HCT116 (cell line): ENCODE data around the gene NECAB2. TPM values are rescaled to one million over a fixed set of nuclear protein-coding genes. Genes with fewer than 3 reads are reported as not detected.

ENCODE experiments used
- ATAC-seq: fragments of 200-7000 bp; cut with Tn5 transposase; 2 replicates; pipeline ENCODE4 v1.9.1; 2020; ENCODE audit warnings: mild to moderate bottlenecking, moderate library complexity
- BruUV-seq: library from RNA; stranded (reverse); fragments of 400-500 nt; replicated peaks from 2 replicates; lab custom pipeline; 2021; lab: Mats Ljungman, UMichigan
- CTCF ChIA-PET: fragments of 300-600 bp; sonication (Branson Sonifier 250); formaldehyde crosslinking; loops from one replicate; lab custom pipeline; 2021; ENCODE audit warnings: antibody characterized with exemption; lab: Charles Lee
- POLR2A ChIA-PET: fragments of 300-600, 350-600 bp; sonication (Branson Sonifier 250); formaldehyde crosslinking; loops from one replicate; lab custom pipeline; 2021; ENCODE audit warnings: antibody characterized with exemption; lab: Charles Lee
- RAD21 ChIA-PET, 2 experiments: fragments of 300-600 bp; sonication (Branson Sonifier 250); formaldehyde crosslinking; loops; one replicate each; lab custom pipeline; 2023; ENCODE audit warnings: low total read pairs in 2 of 2; ENCODE audit not compliant: uncharacterized antibody in 2 of 2, unreplicated experiment in 2 of 2, low non-redundant PET in 1 of 2; lab: Charles Lee
- DNase-seq: peaks from one replicate; pipeline ENCODE4 v3.0.0-alpha.2; 2010; ENCODE audit warnings: low read depth, low spot score
- H2AFZ ChIP-seq: fragments of 200-600 bp; shearing (Covaris generic), sonication (generic); 2 replicates; pipeline ENCODE4 v1.6.1; 2017; ENCODE audit warnings: low read depth, mixed run types, mixed read lengths, antibody characterized with exemption, low read length; ENCODE audit not compliant: poor library complexity, severe bottlenecking
- H3K27ac ChIP-seq: 2 replicates; pipeline ENCODE4 v1.5.1; 2012; ENCODE audit warnings: low read depth, low read length
- H3K27me3 ChIP-seq: fragments of 200-600 bp; sonication (generic); 2 replicates; pipeline ENCODE4 v1.6.1; 2016; ENCODE audit warnings: mixed run types, low read length, mixed read lengths; ENCODE audit not compliant: insufficient read depth
- H3K36me3 ChIP-seq, 2 experiments: fragments of 200-500 bp in 1 of 2; fragments of 200-600 bp in 1 of 2; sonication (Bioruptor generic) in 1 of 2; sonication (generic) in 1 of 2; 2 replicates each; pipeline versions ENCODE4 v1.5.1 to v1.6.1; 2014 to 2016; ENCODE audit warnings: low read length in 2 of 2, inconsistent platforms in 1 of 2, mixed read lengths in 1 of 2, mixed run types in 1 of 2; ENCODE audit not compliant: insufficient read depth in 2 of 2, control insufficient read depth in 1 of 2
- H3K4me1 ChIP-seq, 2 experiments: fragments of 200-600 bp in 1 of 2; sonication (generic) in 1 of 2; 2 replicates each; pipeline versions ENCODE4 v1.5.1 to v1.6.1; 2012 to 2017; ENCODE audit warnings: low read length in 2 of 2, inconsistent platforms in 1 of 2, mild to moderate bottlenecking in 1 of 2, mixed read lengths in 1 of 2, mixed run types in 1 of 2, moderate library complexity in 1 of 2; ENCODE audit not compliant: insufficient read depth in 2 of 2, control insufficient read depth in 1 of 2
- H3K4me2 ChIP-seq: fragments of 200-600 bp; sonication (generic); 2 replicates; pipeline ENCODE4 v1.6.1; 2017; ENCODE audit warnings: mixed run types, low read length, mixed read lengths
- H3K4me3 ChIP-seq, 2 experiments: fragments of 200-600 bp in 1 of 2; sonication (generic) in 1 of 2; replicated peaks in 1 of 2; 2 replicates each; pipeline ENCODE4 v1.5.1; 2011 to 2016; ENCODE audit warnings: low read length in 2 of 2, control low read depth in 1 of 2, low read depth in 1 of 2, mild to moderate bottlenecking in 1 of 2, mixed read lengths in 1 of 2, mixed run types in 1 of 2
- H3K79me2 ChIP-seq: fragments of 200-600 bp; sonication (generic); 2 replicates; pipeline ENCODE4 v1.6.1; 2017; ENCODE audit warnings: mild to moderate bottlenecking, mixed run types, low read length, moderate library complexity, mixed read lengths; ENCODE audit not compliant: insufficient read depth
- H3K9ac ChIP-seq: fragments of 200-600 bp; sonication (generic); 2 replicates; pipeline ENCODE4 v1.6.1; 2016; ENCODE audit warnings: low read length, mixed read lengths
- H3K9me2 ChIP-seq: fragments of 200-600 bp; sonication (generic), shearing (Covaris generic); 2 replicates; pipeline ENCODE4 v1.6.1; 2017; ENCODE audit warnings: mixed run types, mild to moderate bottlenecking, moderate library complexity; ENCODE audit not compliant: insufficient read depth
- H3K9me3 ChIP-seq, 2 experiments: fragments of 200-500 bp in 1 of 2; fragments of 200-600 bp in 1 of 2; sonication (Bioruptor generic) in 1 of 2; sonication (generic) in 1 of 2; 2 replicates each; pipeline ENCODE4 v1.6.1; 2014 to 2017; ENCODE audit warnings: low read length in 2 of 2, mixed read lengths in 2 of 2, inconsistent platforms in 1 of 2, low read depth in 1 of 2, mild to moderate bottlenecking in 1 of 2, mixed run types in 1 of 2, moderate library complexity in 1 of 2; ENCODE audit not compliant: control insufficient read depth in 1 of 2, insufficient read depth in 1 of 2
- H4K20me1 ChIP-seq: fragments of 200-600 bp; sonication (generic), shearing (Covaris generic); 2 replicates; pipeline ENCODE4 v1.6.1; 2017; ENCODE audit warnings: mixed run types, mild to moderate bottlenecking, moderate library complexity; ENCODE audit not compliant: insufficient read depth
- CEBPB ChIP-seq: IDR thresholded peaks from 2 replicates; pipeline ENCODE4 v1.6.1; 2012; ENCODE audit warnings: low read depth
- CTCF ChIP-seq, 3 experiments: fragments of 200-600 bp in 1 of 3; sonication (generic) in 1 of 3; IDR thresholded peaks in 2 of 3; conservative IDR thresholded peaks in 1 of 3; 2 replicates each; pipeline ENCODE4 v1.5.1; 2012 to 2017; ENCODE audit warnings: low read depth in 2 of 3, low read length in 2 of 3, antibody characterized with exemption in 1 of 3, borderline replicate concordance in 1 of 3, control low read depth in 1 of 3, mild to moderate bottlenecking in 1 of 3, mixed read lengths in 1 of 3, mixed run types in 1 of 3, moderate library complexity in 1 of 3; ENCODE audit not compliant: insufficient read depth in 1 of 3
- EGR1 ChIP-seq: IDR thresholded peaks from 2 replicates; pipeline ENCODE4 v1.6.1; 2012; ENCODE audit warnings: low read depth
- ELF1 ChIP-seq: IDR thresholded peaks from 2 replicates; pipeline ENCODE4 v1.6.1; 2012; ENCODE audit warnings: low read depth, borderline replicate concordance
- EZH2 ChIP-seq: fragments of 200-600 bp; sonication (generic); IDR thresholded peaks from 2 replicates; pipeline ENCODE4 v1.6.1; 2017; ENCODE audit warnings: antibody characterized with exemption, mixed run types
- EZH2phosphoT487 ChIP-seq: fragments of 200-600 bp; IDR thresholded peaks from 2 replicates; pipeline ENCODE4 v1.6.1; 2018; ENCODE audit warnings: antibody characterized with exemption, borderline replicate concordance
- FOSL1 ChIP-seq: IDR thresholded peaks from 2 replicates; pipeline ENCODE4 v1.6.1; 2012; ENCODE audit warnings: low read depth
- POLR2AphosphoS5 ChIP-seq: IDR thresholded peaks from 2 replicates; pipeline ENCODE4 v1.6.1; 2011; ENCODE audit warnings: mild to moderate bottlenecking, low read depth, low read length, moderate library complexity
- RAD21 ChIP-seq: IDR thresholded peaks from 2 replicates; pipeline ENCODE4 v1.6.1; 2012; ENCODE audit warnings: low read depth, mild to moderate bottlenecking
- SIN3A ChIP-seq: IDR thresholded peaks from 2 replicates; pipeline ENCODE4 v1.6.1; 2012; ENCODE audit warnings: low read depth
- YY1 ChIP-seq: IDR thresholded peaks from 2 replicates; pipeline ENCODE4 v1.6.1; 2011; ENCODE audit warnings: low read length, low read depth, moderate library complexity, mild to moderate bottlenecking; ENCODE audit not compliant: insufficient replicate concordance; ENCODE audit errors: extremely low read depth
- ZFX ChIP-seq: fragments of 450-650 bp; IDR thresholded peaks from 2 replicates; pipeline ENCODE4 v1.6.1; 2017
- ZNF274 ChIP-seq: fragments of 200-500 bp; sonication (Bioruptor generic); IDR thresholded peaks from 2 replicates; pipeline ENCODE4 v1.6.1; 2014; ENCODE audit warnings: mild to moderate bottlenecking, low read depth, low read length, inconsistent platforms
- intact Hi-C: fragments of 100-400 bp; cut with micrococcal nuclease; formaldehyde crosslinking; loops from 2 replicates; pipeline ENCODE4 v1.10.0; 2022
- total RNA-seq: library from RNA; stranded (reverse); gene quantifications from one replicate; pipeline ENCODE4 v1.2.1, GENCODE V29; 2021; ENCODE audit not compliant: unreplicated experiment

Gene NECAB2
- total RNA-seq, 1 experiment from 2014 or later, result 0.61 TPM

- Histone ChIP-seq H3K4me3 (no peak overlapping the region), H3K36me3 (peaks cover 7 to 17% of the 10 kb centered on the region in 2 experiments; a peak in 1 of 4 replicates), H3K4me1 (no peaks in the 10 kb centered on the region; a peak in 1 of 4 replicates), H3K9me2 (no peaks in the 10 kb centered on the region), H3K27ac (no peak overlapping the region), H3K4me2 (no peak overlapping the region)
- DNase-seq, result no peak
- intact Hi-C loops, result no loop called here
- POLR2A ChIA-PET, result interaction anchor here (1.8 kb wide), 1 partner anchor 7 kb away, joined by 4 read pairs; no protein-coding TSS in a partner anchor
- TF ChIP-seq POLR2AphosphoS5 (no peak), RAD21 (no peak), ZNF274 (no peak), EGR1 (no peak), EZH2 (no peak), ZFX (no peak), CEBPB (no peak), EZH2phosphoT487 (no peak), SIN3A (no peak), FOSL1 (no peak), ELF1 (no peak), YY1 (no peak), CTCF (IDR thresholded peaks at IDR 0.05 in 2 of 3, conservative IDR thresholded peaks at IDR 0.05 in 1 of 3; ENCODE audit: borderline replicate concordance in 1 of 3, insufficient read depth in 1 of 3, low read depth in 2 of 3, low read length in 2 of 3) (no peak)
- TF ChIP-seq, all 23 proteins: peak for 0
- BruUV-seq, result no TSS peak
- no peak overlapping the region for H2AFZ ChIP-seq
- H4K20me1 ChIP-seq, result no peaks in the 10 kb centered on the region
- no peak for ATAC-seq
- H3K27me3 ChIP-seq, result no peaks in the 10 kb centered on the region
- no peaks in the 10 kb centered on the region for H3K79me2 ChIP-seq
- ChIA-PET RAD21 (no interaction called here), CTCF (no interaction called here)
- H3K9me3 ChIP-seq, result no peaks in the 10 kb centered on the region
- no peak overlapping the region for H3K9ac ChIP-seq
Measured at GRCh38 chr16:83960521-83961249, 7.4 kb upstream of the NECAB2 start.
